H9 (cell line): ENCODE data around the gene NOTCH1. TPM values are rescaled to one million over a fixed set of nuclear protein-coding genes. Genes with fewer than 3 reads are reported as not detected.

ENCODE experiments used
- DNase-seq: peaks from one replicate; pipeline ENCODE4 v3.0.0-alpha.2; 2017
- H2AFZ ChIP-seq: one replicate; pipeline ENCODE4 v1.6.1; 2013; ENCODE audit warnings: mild to moderate bottlenecking, low read length, control low read depth, moderate library complexity
- H2AK5ac ChIP-seq: 2 replicates; pipeline ENCODE4 v1.6.1; 2013; ENCODE audit warnings: low read length, control low read depth, mixed read lengths; ENCODE audit not compliant: insufficient read length
- H2BK120ac ChIP-seq: one replicate; pipeline ENCODE4 v1.6.1; 2013; ENCODE audit warnings: low read depth, mild to moderate bottlenecking, low read length, control low read depth, inconsistent platforms; ENCODE audit not compliant: poor library complexity, severe bottlenecking
- H2BK12ac ChIP-seq: 2 replicates; pipeline ENCODE4 v1.6.1; 2013; ENCODE audit warnings: low read length, control low read depth, mixed read lengths, low read depth; ENCODE audit not compliant: insufficient read length
- H2BK15ac ChIP-seq: 2 replicates; pipeline ENCODE4 v1.6.1; 2013; ENCODE audit warnings: low read depth, low read length, control low read depth
- H2BK20ac ChIP-seq: one replicate; pipeline ENCODE4 v1.6.1; 2013; ENCODE audit warnings: low read depth, mild to moderate bottlenecking, low read length, control low read depth, inconsistent platforms; ENCODE audit not compliant: poor library complexity, severe bottlenecking
- H2BK5ac ChIP-seq: 2 replicates; pipeline ENCODE4 v1.6.1; 2013; ENCODE audit warnings: low read length, control low read depth, mixed read lengths; ENCODE audit not compliant: insufficient read length
- H3K14ac ChIP-seq: 2 replicates; pipeline ENCODE4 v1.6.1; 2013; ENCODE audit warnings: low read length, control low read depth; ENCODE audit not compliant: insufficient read depth
- H3K18ac ChIP-seq: 2 replicates; pipeline ENCODE4 v1.6.1; 2013; ENCODE audit warnings: low read depth, mild to moderate bottlenecking, mixed read lengths, low read length, control low read depth; ENCODE audit not compliant: insufficient read length
- H3K23ac ChIP-seq: 2 replicates; pipeline ENCODE4 v1.6.1; 2013; ENCODE audit warnings: low read length, control low read depth, mixed read lengths, low read depth; ENCODE audit not compliant: insufficient read length
- H3K23me2 ChIP-seq: 2 replicates; pipeline ENCODE4 v1.6.1; 2013; ENCODE audit warnings: low read depth, mild to moderate bottlenecking, mixed read lengths, low read length, control low read depth; ENCODE audit not compliant: insufficient read length, poor library complexity, severe bottlenecking
- H3K27ac ChIP-seq: 2 replicates; pipeline ENCODE4 v1.5.1; 2013; ENCODE audit warnings: low read length, control low read depth, mixed read lengths, low read depth; ENCODE audit not compliant: insufficient read length
- H3K27me3 ChIP-seq: 2 replicates; pipeline ENCODE4 v1.6.1; 2013; ENCODE audit warnings: low read length, control low read depth, inconsistent platforms; ENCODE audit not compliant: insufficient read depth
- H3K4ac ChIP-seq: 2 replicates; pipeline ENCODE4 v1.6.1; 2013; ENCODE audit warnings: low read depth, mild to moderate bottlenecking, control low read depth, inconsistent platforms, low read length, moderate library complexity
- H3K4me1 ChIP-seq: 2 replicates; pipeline ENCODE4 v1.6.1; 2013; ENCODE audit warnings: low read length, control low read depth, inconsistent platforms; ENCODE audit not compliant: insufficient read depth
- H3K4me2 ChIP-seq: 2 replicates; pipeline ENCODE4 v1.6.1; 2013; ENCODE audit warnings: low read length, control low read depth, mixed read lengths; ENCODE audit not compliant: insufficient read length, insufficient read depth
- H3K56ac ChIP-seq: 2 replicates; pipeline ENCODE4 v1.6.1; 2013; ENCODE audit warnings: low read depth, mild to moderate bottlenecking, mixed read lengths, low read length, control low read depth; ENCODE audit not compliant: insufficient read length
- H3K79me1 ChIP-seq: 2 replicates; pipeline ENCODE4 v1.6.1; 2013; ENCODE audit warnings: low read depth, mild to moderate bottlenecking, moderate library complexity, low read length, control low read depth, inconsistent platforms; ENCODE audit not compliant: insufficient read depth, poor library complexity, severe bottlenecking
- H3K79me2 ChIP-seq: 2 replicates; pipeline ENCODE4 v1.6.1; 2013; ENCODE audit warnings: low read length, control low read depth, inconsistent platforms; ENCODE audit not compliant: insufficient read depth
- H3K9ac ChIP-seq: 2 replicates; pipeline ENCODE4 v1.6.1; 2013; ENCODE audit warnings: low read length, control low read depth, mixed read lengths; ENCODE audit not compliant: insufficient read length; ENCODE audit errors: extremely low read depth
- H3K9me3 ChIP-seq: one replicate; pipeline ENCODE4 v1.6.1; 2013; ENCODE audit warnings: low read depth, low read length, inconsistent platforms; ENCODE audit not compliant: control insufficient read depth
- H3T11ph ChIP-seq: one replicate; pipeline ENCODE4 v1.6.1; 2013; ENCODE audit warnings: mild to moderate bottlenecking, low read length, control low read depth, inconsistent platforms
- H4K20me1 ChIP-seq: one replicate; pipeline ENCODE4 v1.6.1; 2013; ENCODE audit not compliant: control insufficient read depth, insufficient read length, insufficient read depth
- H4K5ac ChIP-seq: 2 replicates; pipeline ENCODE4 v1.6.1; 2013; ENCODE audit warnings: low read depth, mild to moderate bottlenecking, mixed read lengths, low read length, control low read depth; ENCODE audit not compliant: insufficient read length
- H4K8ac ChIP-seq: replicated peaks from 2 replicates; pipeline ENCODE4 v1.6.1; 2013; ENCODE audit warnings: low read length, control low read depth, mixed read lengths, low read depth; ENCODE audit not compliant: insufficient read length
- H4K91ac ChIP-seq: 2 replicates; pipeline ENCODE4 v1.6.1; 2013; ENCODE audit warnings: low read depth, mild to moderate bottlenecking, moderate library complexity, mixed read lengths, low read length, control low read depth; ENCODE audit not compliant: insufficient read length
- H3K27ac Mint-ChIP-seq, 3 experiments: 2 replicates in 2 of 3; 3 replicates in 1 of 3; pipeline ENCODE4 v1.8.0; 2020 to 2021; ENCODE audit warnings: mixed read lengths in 3 of 3, mild to moderate bottlenecking in 1 of 3, moderate library complexity in 1 of 3
- H3K27me3 Mint-ChIP-seq: 2 replicates; pipeline ENCODE4 v1.8.0; 2021; ENCODE audit warnings: low read depth, mild to moderate bottlenecking, moderate library complexity, mixed read lengths
- H3K36me3 Mint-ChIP-seq, 3 experiments: 2 replicates in 2 of 3; 3 replicates in 1 of 3; pipeline ENCODE4 v1.8.0; 2020 to 2021; ENCODE audit warnings: low read depth in 3 of 3, mixed read lengths in 3 of 3; ENCODE audit not compliant: insufficient read depth in 1 of 3
- H3K4me1 Mint-ChIP-seq, 2 experiments: 2 replicates each; pipeline ENCODE4 v1.8.0; 2020; ENCODE audit warnings: mixed read lengths in 2 of 2
- H3K4me3 Mint-ChIP-seq, 2 experiments: 2 replicates in 1 of 2; 3 replicates in 1 of 2; pipeline ENCODE4 v1.8.0; 2020 to 2021; ENCODE audit warnings: mild to moderate bottlenecking in 2 of 2, mixed read lengths in 2 of 2, moderate library complexity in 1 of 2
- H3K9me3 Mint-ChIP-seq, 2 experiments: 2 replicates in 1 of 2; 3 replicates in 1 of 2; pipeline ENCODE4 v1.8.0; 2020; ENCODE audit warnings: mild to moderate bottlenecking in 2 of 2, mixed read lengths in 2 of 2, moderate library complexity in 1 of 2
- WGBS: extraction: QIAGEN DNeasy Blood & Tissue Kit; methylation state at CpG from one replicate; pipeline ENCODE4 v1.1.7; 2013; ENCODE audit warnings: missing lambda C conversion rate, low lambda C conversion rate, mixed read lengths; ENCODE audit not compliant: insufficient read length; ENCODE audit errors: extremely low coverage; 5-methylcytosine and 5-hydroxymethylcytosine counted together
- total RNA-seq: library from RNA; stranded (reverse); gene quantifications from 2 replicates; pipeline ENCODE4 v1.2.1, GENCODE V29; 2021
- TF ChIP-seq, protein P1 (sequence below): fragments of 200-600 bp; sonication (generic); conservative IDR thresholded peaks from 3 replicates; pipeline ENCODE4 v1.8.0; 2021; ENCODE audit warnings: antibody characterized with exemption, mild to moderate bottlenecking

NOTCH1 gene
- total RNA-seq, 1 experiment from 2014 or later = 71.6 TPM

DNA sequence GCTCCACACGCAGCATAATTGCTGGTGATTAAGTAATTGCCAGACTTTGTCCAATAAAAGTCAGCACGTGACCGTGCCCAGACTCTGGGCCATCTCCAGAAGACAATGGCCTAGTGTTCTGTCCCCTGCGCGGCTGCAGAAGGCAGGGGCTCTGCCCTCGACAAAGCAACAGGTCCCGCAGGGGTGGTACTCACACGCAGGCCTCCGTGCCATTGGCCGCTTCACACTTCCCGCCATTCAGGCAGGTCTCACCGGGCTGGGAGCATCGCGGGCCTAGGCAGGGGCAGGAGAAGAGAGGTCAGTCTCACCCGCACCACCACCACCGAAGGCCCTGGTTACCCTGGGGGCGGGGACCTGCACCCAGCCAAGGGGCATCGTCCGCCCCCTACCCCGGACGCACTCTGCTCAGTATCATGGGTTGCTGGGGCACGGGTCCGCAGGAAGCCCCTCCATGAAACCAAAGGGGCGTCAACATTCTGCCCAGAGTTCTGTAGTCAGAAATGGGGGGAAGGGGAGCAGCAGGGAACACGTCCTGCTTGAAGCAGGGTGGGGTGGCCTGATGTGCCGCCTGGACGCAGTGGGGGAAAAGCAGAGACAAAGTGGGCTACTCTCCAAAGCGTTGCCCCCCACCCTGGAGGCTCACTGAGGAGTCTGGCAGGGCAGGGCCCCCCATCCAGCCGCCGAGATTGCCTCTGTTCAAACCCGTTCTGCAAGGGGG is 1.9 kb downstream of the NOTCH1 start:
- peaks cover 9% of the 10 kb centered on the region for H3K79me1 ChIP-seq
- H3K23ac ChIP-seq = no peak overlapping the region
- H2AK5ac ChIP-seq = no peak overlapping the region
- H3K27ac ChIP-seq = no peak overlapping the region
- no peak overlapping the region for H2BK5ac ChIP-seq
- no peak overlapping the region for H3K18ac ChIP-seq
- H4K91ac ChIP-seq = no peak overlapping the region
- H3K79me2 ChIP-seq = peaks cover 2% of the 10 kb centered on the region; the same call in 1 of the 2 replicates
- peak overlapping the region; percentile 80 to 89 for H3K4me3 Mint-ChIP-seq
- H3K27ac Mint-ChIP-seq = no peak overlapping the region
- no peak overlapping the region for H2BK120ac ChIP-seq
- H3K9me3 ChIP-seq = no peaks in the 10 kb centered on the region
- no peak overlapping the region for H2BK12ac ChIP-seq
- DNase-seq = no peak
- no peak overlapping the region for H3K4ac ChIP-seq
- H2BK20ac ChIP-seq = no peak overlapping the region
- no peak overlapping the region for H4K5ac ChIP-seq
- peaks cover 26 to 47% of the 10 kb centered on the region in 2 experiments for H3K4me1 Mint-ChIP-seq
- peak overlapping the region; percentile 60 for H3K4me2 ChIP-seq
- H4K8ac ChIP-seq = no peak overlapping the region
- H3K9ac ChIP-seq = no peak overlapping the region
- no peaks in the 10 kb centered on the region; the same call in 1 of the 2 replicates for H3K27me3 Mint-ChIP-seq
- WGBS = no CpG with 5 or more reads among the region's 31 CpGs
- H3K56ac ChIP-seq = no peak overlapping the region
- no peak overlapping the region for H2AFZ ChIP-seq
- H3K23me2 ChIP-seq = peaks cover 10% of the 10 kb centered on the region
- H3K9me3 Mint-ChIP-seq = no peaks in the 10 kb centered on the region
- H2BK15ac ChIP-seq = no peak overlapping the region
- no peak overlapping the region for H3T11ph ChIP-seq
- H3K27me3 ChIP-seq = no peaks in the 10 kb centered on the region
- no peaks in the 10 kb centered on the region for H3K4me1 ChIP-seq
- TF ChIP-seq, protein P1, sequence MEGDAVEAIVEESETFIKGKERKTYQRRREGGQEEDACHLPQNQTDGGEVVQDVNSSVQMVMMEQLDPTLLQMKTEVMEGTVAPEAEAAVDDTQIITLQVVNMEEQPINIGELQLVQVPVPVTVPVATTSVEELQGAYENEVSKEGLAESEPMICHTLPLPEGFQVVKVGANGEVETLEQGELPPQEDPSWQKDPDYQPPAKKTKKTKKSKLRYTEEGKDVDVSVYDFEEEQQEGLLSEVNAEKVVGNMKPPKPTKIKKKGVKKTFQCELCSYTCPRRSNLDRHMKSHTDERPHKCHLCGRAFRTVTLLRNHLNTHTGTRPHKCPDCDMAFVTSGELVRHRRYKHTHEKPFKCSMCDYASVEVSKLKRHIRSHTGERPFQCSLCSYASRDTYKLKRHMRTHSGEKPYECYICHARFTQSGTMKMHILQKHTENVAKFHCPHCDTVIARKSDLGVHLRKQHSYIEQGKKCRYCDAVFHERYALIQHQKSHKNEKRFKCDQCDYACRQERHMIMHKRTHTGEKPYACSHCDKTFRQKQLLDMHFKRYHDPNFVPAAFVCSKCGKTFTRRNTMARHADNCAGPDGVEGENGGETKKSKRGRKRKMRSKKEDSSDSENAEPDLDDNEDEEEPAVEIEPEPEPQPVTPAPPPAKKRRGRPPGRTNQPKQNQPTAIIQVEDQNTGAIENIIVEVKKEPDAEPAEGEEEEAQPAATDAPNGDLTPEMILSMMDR = no peak
- peaks cover 9 to 40% (median 34%) of the 10 kb centered on the region in 3 experiments; a peak in 6 of 7 replicates for H3K36me3 Mint-ChIP-seq
- no peak overlapping the region for H3K14ac ChIP-seq
- H4K20me1 ChIP-seq = no peaks in the 10 kb centered on the region
